K562 (cell line): ENCODE results near the gene NLGN3. TPM values are rescaled to one million over a fixed set of nuclear protein-coding genes. Genes with fewer than 3 reads are reported as not detected.

Experiments used
- ATAC-seq: fragments of 200-7000 bp; cut with Tn5 transposase; 3 replicates; pipeline ENCODE4 v1.9.1; 2020; ENCODE audit warnings: moderate library complexity
- BruUV-seq: library from RNA; stranded (reverse); fragments of 400-500 nt; replicated peaks from 2 replicates; lab custom pipeline; 2021; lab: Mats Ljungman, UMichigan
- CTCF ChIA-PET: fragments of 300-600 bp; formaldehyde crosslinking; extraction: SDS; loops from one replicate; lab custom pipeline; 2021; ENCODE audit warnings: low intra/inter-chr PET ratio; lab: Yijun Ruan, JAX
- POLR2A ChIA-PET: fragments of 300-600, 350-650 bp; sonication (Branson Sonifier 250); formaldehyde crosslinking; extraction: SDS; loops from one replicate; lab custom pipeline; 2021; ENCODE audit warnings: antibody characterized with exemption, inconsistent platforms; lab: Yijun Ruan, JAX
- DNase-seq, 4 experiments: peaks; one replicate each; pipeline versions ENCODE4 v3.0.0 to v3.0.0-alpha.2; 2011 to 2018; ENCODE audit warnings: low spot score in 3 of 4, mixed read lengths in 3 of 4; ENCODE audit errors: extremely low read depth in 1 of 4
- FAIRE-seq: peaks from 2 replicates; lab custom pipeline; 2011; peaks lifted over from hg19 to GRCh38; lab: Jason Lieb, UNC
- H2AFZ ChIP-seq: 2 replicates; pipeline ENCODE4 v1.6.0; 2011; ENCODE audit warnings: low read depth, low read length, control low read depth, inconsistent platforms
- H3K27ac ChIP-seq: fragments of 200-600 bp; 3 replicates; pipeline ENCODE4 v1.8.0; 2011; ENCODE audit warnings: low read depth, mild to moderate bottlenecking, control low read depth, inconsistent platforms, low read length, moderate library complexity, mixed read lengths; ENCODE audit errors: extremely low read depth
- H3K27me3 ChIP-seq, 2 experiments: fragments of 300-600 bp in 1 of 2; 2 replicates in 1 of 2; 3 replicates in 1 of 2; pipeline versions ENCODE4 v1.6.0 to v1.8.0; 2011; ENCODE audit warnings: inconsistent platforms in 2 of 2, low read length in 2 of 2, mild to moderate bottlenecking in 1 of 2, mixed read lengths in 1 of 2, moderate library complexity in 1 of 2; ENCODE audit not compliant: control insufficient read depth in 2 of 2, insufficient read depth in 2 of 2
- H3K36me3 ChIP-seq: fragments of 300-600 bp; 3 replicates; pipeline ENCODE4 v1.8.0; 2011; ENCODE audit warnings: mild to moderate bottlenecking, low read length, inconsistent platforms; ENCODE audit not compliant: control insufficient read depth, insufficient read depth
- H3K4me1 ChIP-seq, 2 experiments: fragments of 200-600 bp in 1 of 2; replicated peaks in 1 of 2; 2 replicates in 1 of 2; 3 replicates in 1 of 2; pipeline versions ENCODE4 v1.5.1 to v1.8.0; 2011; ENCODE audit warnings: inconsistent platforms in 2 of 2, low read length in 2 of 2, mild to moderate bottlenecking in 1 of 2, mixed read lengths in 1 of 2, moderate library complexity in 1 of 2; ENCODE audit not compliant: control insufficient read depth in 2 of 2, insufficient read depth in 2 of 2
- H3K4me2 ChIP-seq: 2 replicates; pipeline ENCODE4 v1.6.1; 2011; ENCODE audit warnings: low read length, control low read depth, inconsistent platforms, mixed read lengths; ENCODE audit not compliant: insufficient read depth
- H3K4me3 ChIP-seq: fragments of 200-600 bp; sonication (generic), shearing (Covaris generic); 2 replicates; pipeline ENCODE4 v1.5.1; 2016; ENCODE audit warnings: control low read depth, inconsistent platforms
- H3K79me2 ChIP-seq: fragments of 200-600 bp; 3 replicates; pipeline ENCODE4 v1.8.0; 2011; ENCODE audit warnings: low read length, inconsistent platforms; ENCODE audit not compliant: control insufficient read depth, insufficient read depth
- H3K9ac ChIP-seq, 2 experiments: 2 replicates each; pipeline versions ENCODE4 v1.6.0 to v1.6.1; 2011; ENCODE audit warnings: low read depth in 2 of 2, low read length in 2 of 2, control low read depth in 1 of 2, inconsistent platforms in 1 of 2, mild to moderate bottlenecking in 1 of 2, mixed read lengths in 1 of 2; ENCODE audit not compliant: insufficient read depth in 1 of 2
- H3K9me1 ChIP-seq: one replicate; pipeline ENCODE4 v1.6.0; 2011; ENCODE audit warnings: inconsistent platforms, mild to moderate bottlenecking, low read length, moderate library complexity; ENCODE audit not compliant: control insufficient read depth, insufficient read depth
- H3K9me3 ChIP-seq: replicated peaks from 2 replicates; pipeline ENCODE4 v1.5.1; 2011; ENCODE audit warnings: low read depth, low read length, inconsistent platforms; ENCODE audit not compliant: control insufficient read depth, insufficient read depth
- H4K20me1 ChIP-seq: replicated peaks from 2 replicates; pipeline ENCODE4 v1.6.1; 2011; ENCODE audit warnings: low read length, inconsistent platforms, mixed read lengths; ENCODE audit not compliant: control insufficient read depth, insufficient read depth
- ARHGAP35 ChIP-seq: fragments of 450-650 bp; IDR thresholded peaks from 2 replicates; pipeline ENCODE4 v1.6.1; 2018; ENCODE audit not compliant: partially characterized antibody
- CHD2 ChIP-seq: IDR thresholded peaks from 2 replicates; pipeline ENCODE4 v1.6.1; 2011; ENCODE audit warnings: low read depth, low read length
- DPF2 ChIP-seq: fragments of 450-650 bp; IDR thresholded peaks from 2 replicates; pipeline ENCODE4 v1.6.1; 2016
- E2F4 ChIP-seq: sonication (generic); formaldehyde crosslinking; IDR thresholded peaks from 2 replicates; pipeline ENCODE4 v1.8.0; 2022; ENCODE audit warnings: mild to moderate bottlenecking, low read depth, missing genetic modification reagents
- GABPB1 ChIP-seq: sonication (generic); formaldehyde crosslinking; IDR thresholded peaks from 2 replicates; pipeline ENCODE4 v1.8.0; 2022; ENCODE audit warnings: mild to moderate bottlenecking, missing genetic modification reagents
- GABPB2 ChIP-seq: fragments of 250-450 bp; sonication (Bioruptor Pico); conservative IDR thresholded peaks from 2 replicates; pipeline ENCODE4 v1.5.1; 2021; ENCODE audit warnings: mild to moderate bottlenecking
- MCM7 ChIP-seq, 2 experiments: fragments of 450-650 bp; IDR thresholded peaks; 2 replicates each; pipeline ENCODE4 v1.6.1; 2016 to 2018
- NR0B1 ChIP-seq: fragments of 450-650 bp; IDR thresholded peaks from one replicate; pipeline ENCODE4 v1.6.1; 2018; ENCODE audit warnings: mild to moderate bottlenecking, moderate library complexity; ENCODE audit not compliant: partially characterized antibody
- RAD51 ChIP-seq: fragments of 450-650 bp; IDR thresholded peaks from 2 replicates; pipeline ENCODE4 v1.7.1; 2016; ENCODE audit warnings: low read depth, mild to moderate bottlenecking, borderline replicate concordance
- SMAD2 ChIP-seq: fragments of 150-350 bp; IDR thresholded peaks from 2 replicates; pipeline ENCODE4 v1.6.1; 2014; ENCODE audit warnings: low read depth, mild to moderate bottlenecking, low read length
- SP2 ChIP-seq: IDR thresholded peaks from 2 replicates; pipeline ENCODE4 v1.6.1; 2011; ENCODE audit warnings: mild to moderate bottlenecking, low read depth, low read length, moderate library complexity; ENCODE audit not compliant: poor library complexity, severe bottlenecking; ENCODE audit errors: extremely low read depth
- SRSF3 ChIP-seq: fragments of 200-400 bp; formaldehyde crosslinking; IDR thresholded peaks from 2 replicates; pipeline ENCODE4 v1.6.1; 2016; ENCODE audit warnings: mild to moderate bottlenecking, low read length, moderate library complexity; ENCODE audit not compliant: insufficient read depth
- TRIM24 ChIP-seq, 2 experiments: fragments of 450-650 bp; IDR thresholded peaks; 2 replicates each; pipeline ENCODE4 v1.6.1; 2016
- TRIM25 ChIP-seq: fragments of 450-650 bp; IDR thresholded peaks from 2 replicates; pipeline ENCODE4 v1.7.0; 2016; ENCODE audit warnings: borderline replicate concordance
- VEZF1 ChIP-seq: fragments of 200-800 bp; sonication (Bioruptor generic); IDR thresholded peaks from 2 replicates; pipeline ENCODE4 v1.6.1; 2017; ENCODE audit warnings: missing genetic modification characterization, missing compliant biosample characterization
- ZNF140 ChIP-seq: fragments of 250-450 bp; sonication (Bioruptor Pico); IDR thresholded peaks from 2 replicates; pipeline ENCODE4 v1.8.0; 2021; ENCODE audit warnings: moderate library complexity, mild to moderate bottlenecking, inconsistent platforms
- ZNF143 ChIP-seq: sonication (generic); formaldehyde crosslinking; IDR thresholded peaks from 2 replicates; pipeline ENCODE4 v1.9.0; 2022; ENCODE audit warnings: mild to moderate bottlenecking, missing genetic modification reagents
- ZNF146 ChIP-seq: IDR thresholded peaks from one replicate; pipeline ENCODE4 v1.6.1; 2018; ENCODE audit warnings: missing compliant biosample characterization; ENCODE audit not compliant: unreplicated experiment
- ZNF717 ChIP-seq: fragments of 250-450 bp; sonication (Bioruptor Pico); IDR thresholded peaks from 2 replicates; pipeline ENCODE4 v1.5.0; 2021
- WGBS: fragments of 100-300 bp; shearing (Covaris generic); methylation state at CpG from one replicate; pipeline ENCODE4 v1.1.6; 2016; ENCODE audit warnings: low coverage, mixed read lengths; ENCODE audit not compliant: insufficient coverage; ENCODE audit errors: missing lambda C conversion rate; 5-methylcytosine and 5-hydroxymethylcytosine counted together
- in situ Hi-C: fragments of 300-500 bp; cut with MboI; formaldehyde crosslinking; loops from 4 replicates; pipeline ENCODE4 v1.15.0; 2018; ENCODE audit warnings: inconsistent platforms, mixed read lengths
- intact Hi-C: fragments of 100-400 bp; cut with micrococcal nuclease; formaldehyde crosslinking; loops from 2 replicates; pipeline ENCODE4 v1.14.2; 2022
- polyA plus RNA-seq, 8 experiments: library from polyadenylated mRNA; depleted of rRNA in 4 of 8; stranded (reverse) in 5 of 8; unstranded in 3 of 8; fragments of >200 nt; fragmentation: Nextera tagmentation in 2 of 8; fragmentation: Illumina TruSeq in 1 of 8; extraction: Ambion mirVana in 2 of 8; extraction: Trizol in 1 of 8; gene quantifications; 2 replicates each; pipeline versions ENCODE4 v1.2.1 to v1.2.3, GENCODE V29; 2011 to 2014; ENCODE audit warnings: inconsistent platforms in 1 of 8, missing spikeins in 1 of 8
- total RNA-seq, 7 experiments: library from RNA; depleted of rRNA in 6 of 7; stranded (reverse); fragments of >200 nt in 6 of 7; fragmentation: Illumina TruSeq in 2 of 7; extraction: Trizol in 2 of 7; gene quantifications; 2 replicates each; pipeline versions ENCODE4 v1.2.1 to v1.2.3, GENCODE V29; 2011 to 2021; ENCODE audit warnings: low replicate concordance in 1 of 7

The NLGN3 gene
- total and polyA plus RNA-seq, 9 of the 15 experiments (the other 6 are each of a cell fraction or from before 2014, with no cell fraction given) = 0.03 to 0.86 (median 0.25) TPM

- Histone ChIP-seq H3K4me3 (no peak overlapping the region), H3K36me3 (no peaks in the 10 kb centered on the region), H3K4me1 (no peaks in the 10 kb centered on the region; a peak in 1 of 5 replicates), H3K79me2 (no peaks in the 10 kb centered on the region), H3K9me1 (no peaks in the 10 kb centered on the region), H2AFZ (no peak overlapping the region), H3K9me3 (no peaks in the 10 kb centered on the region), H3K9ac (no peak overlapping the region), H3K27me3 (peaks cover 0 to 24% of the 10 kb centered on the region in 2 experiments; a peak in 3 of 5 replicates), H3K4me2 (no peak overlapping the region), H3K27ac (no peak overlapping the region), H4K20me1 (no peaks in the 10 kb centered on the region)
- FAIRE-seq (no peak), DNase-seq (no peak), ATAC-seq (no peak)
- POLR2A ChIA-PET = interaction anchor here (0.6 to 0.7 kb wide), 2 partner anchors 59 to 110 kb away, joined by 3 to 4 read pairs; no protein-coding TSS in a partner anchor
- CTCF ChIA-PET = no interaction called here
- in situ Hi-C loops (no loop called here), intact Hi-C loops (no loop called here)
- WGBS = 31% methylated on average over 3 of the region's 3 CpGs
- BruUV-seq = no TSS peak
- TF ChIP-seq SP2 (no peak), ZNF140 (CRISPR knock-in tag) (no peak), GABPB2 (CRISPR knock-in tag) (no peak), RAD51 (no peak), GABPB1 (CRISPR knock-in tag) (no peak), DPF2 (no peak), VEZF1 (CRISPR knock-in tag) (no peak), SRSF3 (no peak), TRIM25 (no peak), MCM7 (IDR thresholded peaks at IDR 0.05) (no peak), ZNF143 (CRISPR knock-in tag) (no peak), ZNF717 (CRISPR knock-in tag) (no peak), NR0B1 (no peak), SMAD2 (no peak), CHD2 (no peak), ZNF146 (no peak), ARHGAP35 (no peak), TRIM24 (IDR thresholded peaks at IDR 0.05) (no peak), E2F4 (CRISPR knock-in tag) (no peak)
These were observed 66.2 kb downstream of the NLGN3 start for GRCh38 chrX:71210816-71211215.
